OCI-LY7 (cell line): Measurements from ENCODE around the gene MAGED4. TPM values are rescaled to one million over a fixed set of nuclear protein-coding genes. Genes with fewer than 3 reads are reported as not detected.
"Not testable (repeated sequence)": the region's sequence is repeated elsewhere in the genome, so short reads cannot be mapped to it uniquely, and the experiment has no call there.

Source experiments
- BruUV-seq: library from RNA; stranded (reverse); fragments of 400-500 nt; replicated peaks from 2 replicates; lab custom pipeline; 2021; lab: Mats Ljungman, UMichigan
- CTCF ChIA-PET: fragments of 300-600 bp; sonication (Branson Sonifier 250); formaldehyde crosslinking; loops from one replicate; lab custom pipeline; 2022; ENCODE audit warnings: antibody characterized with exemption; ENCODE audit not compliant: unreplicated experiment; lab: Charles Lee
- POLR2A ChIA-PET: fragments of 300-600 bp; sonication (Branson Sonifier 250); formaldehyde crosslinking; loops from one replicate; lab custom pipeline; 2022; ENCODE audit warnings: antibody characterized with exemption; lab: Charles Lee
- DNase-seq: peaks from one replicate; pipeline ENCODE4 v3.0.0-alpha.2; 2015; ENCODE audit warnings: low spot score
- H2AFZ ChIP-seq: fragments of 200-600 bp; sonication (generic), shearing (Covaris generic); 2 replicates; pipeline ENCODE4 v1.6.1; 2014; ENCODE audit warnings: mild to moderate bottlenecking, antibody characterized with exemption, low read length, moderate library complexity
- H3K27ac ChIP-seq: fragments of 200-600 bp; sonication (generic); 2 replicates; pipeline ENCODE4 v1.5.1; 2014; ENCODE audit warnings: mixed run types, low read depth, mild to moderate bottlenecking, moderate library complexity, low read length, inconsistent platforms; ENCODE audit not compliant: poor library complexity, severe bottlenecking
- H3K36me3 ChIP-seq: fragments of 200-600 bp; sonication (generic); 2 replicates; pipeline ENCODE4 v1.6.1; 2014; ENCODE audit warnings: mild to moderate bottlenecking, antibody characterized with exemption, low read length, moderate library complexity, mixed read lengths; ENCODE audit not compliant: insufficient read depth
- H3K4me1 ChIP-seq: fragments of 200-600 bp; sonication (generic); 2 replicates; pipeline ENCODE4 v1.5.1; 2014; ENCODE audit warnings: mild to moderate bottlenecking, low read length; ENCODE audit not compliant: insufficient read depth, poor library complexity, severe bottlenecking
- H3K4me2 ChIP-seq: fragments of 200-600 bp; sonication (generic); 2 replicates; pipeline ENCODE4 v1.6.1; 2014; ENCODE audit warnings: mild to moderate bottlenecking, low read length
- H3K4me3 ChIP-seq: fragments of 200-600 bp; sonication (generic); 2 replicates; pipeline ENCODE4 v1.5.1; 2014; ENCODE audit warnings: mild to moderate bottlenecking, low read depth, low read length; ENCODE audit not compliant: poor library complexity, severe bottlenecking
- H3K79me2 ChIP-seq: fragments of 200-600 bp; sonication (generic); 2 replicates; pipeline ENCODE4 v1.6.1; 2016; ENCODE audit warnings: low read depth, mild to moderate bottlenecking, low read length, moderate library complexity, mixed read lengths; ENCODE audit not compliant: insufficient read depth
- H3K9me2 ChIP-seq: fragments of 200-600 bp; sonication (generic); 2 replicates; pipeline ENCODE4 v1.6.1; 2016; ENCODE audit warnings: mild to moderate bottlenecking, low read length, mixed read lengths; ENCODE audit not compliant: insufficient read depth
- H3K9me3 ChIP-seq: fragments of 200-600 bp; sonication (generic); 2 replicates; pipeline ENCODE4 v1.6.1; 2014; ENCODE audit warnings: mild to moderate bottlenecking, mixed run types, low read length, mixed read lengths
- H4K20me1 ChIP-seq: fragments of 200-600 bp; sonication (generic); 2 replicates; pipeline ENCODE4 v1.6.1; 2014; ENCODE audit warnings: mild to moderate bottlenecking, antibody characterized with exemption, low read length, moderate library complexity, mixed read lengths; ENCODE audit not compliant: insufficient read depth
- CTCF ChIP-seq: fragments of 200-600 bp; sonication (generic); conservative IDR thresholded peaks from 2 replicates; pipeline ENCODE4 v1.5.1; 2014; ENCODE audit warnings: mild to moderate bottlenecking, antibody characterized with exemption, low read length, moderate library complexity, mixed read lengths
- EZH2phosphoT487 ChIP-seq: fragments of 200-600 bp; sonication (generic); IDR thresholded peaks from 2 replicates; pipeline ENCODE4 v1.6.1; 2018; ENCODE audit warnings: low read depth, borderline replicate concordance, mild to moderate bottlenecking, mixed run types, antibody characterized with exemption, low read length, moderate library complexity, mixed read lengths
- intact Hi-C: fragments of 100-400 bp; cut with micrococcal nuclease; formaldehyde crosslinking; loops from one replicate; pipeline ENCODE4 v1.10.0; 2022; ENCODE audit not compliant: unreplicated experiment
- total RNA-seq, 2 experiments: library from RNA; depleted of rRNA in 1 of 2; stranded (reverse); fragments of >200 nt in 1 of 2; shearing (Covaris generic) in 1 of 2; gene quantifications; 2 replicates each; pipeline ENCODE4 v1.2.3, GENCODE V29; 2014 to 2022

MAGED4 gene
- total RNA-seq, 2 experiments from 2014 or later: 4.0 to 6.6 TPM

GRCh38 chrX:52185078-52185453 is 378 bp downstream of the MAGED4 start:
- H3K27ac ChIP-seq, H3K79me2 ChIP-seq, H3K4me1 ChIP-seq, H2AFZ ChIP-seq, H3K9me3 ChIP-seq, H4K20me1 ChIP-seq, POLR2A ChIA-PET, intact Hi-C loops, CTCF ChIA-PET, H3K4me2 ChIP-seq, DNase-seq, H3K9me2 ChIP-seq, H3K4me3 ChIP-seq, BruUV-seq, H3K36me3 ChIP-seq: not testable (repeated sequence)

GRCh38 chrX:52211405-52211804 is 26.7 kb downstream of the MAGED4 start:
- not testable (repeated sequence) for H2AFZ ChIP-seq, BruUV-seq

DNA sequence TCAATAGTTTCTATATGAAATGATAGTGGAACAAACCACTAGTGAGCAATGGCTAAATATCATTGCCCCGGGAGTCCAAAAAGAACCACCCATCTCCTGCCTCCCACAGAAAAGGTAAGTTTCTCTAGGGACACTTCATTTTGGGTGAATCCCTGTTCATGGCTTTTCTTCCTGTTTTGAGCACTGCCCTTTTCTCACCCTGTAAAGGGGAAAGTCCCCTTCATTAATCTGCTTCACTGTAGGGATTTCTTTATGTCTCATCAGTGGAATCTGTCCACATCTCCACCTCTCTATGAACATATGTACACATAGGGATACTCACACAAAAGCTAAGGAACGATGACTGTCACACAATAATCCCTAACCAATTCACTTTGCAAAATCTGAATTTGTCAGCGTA is 28.6 kb downstream of the MAGED4 start:
- H3K4me1 ChIP-seq: no peaks in the 10 kb centered on the region
- no peak overlapping the region for H3K27ac ChIP-seq
- H3K4me2 ChIP-seq: no peak overlapping the region
- no peaks in the 10 kb centered on the region for H3K79me2 ChIP-seq
- TF ChIP-seq EZH2phosphoT487 (no peak), CTCF (no peak)
- ChIA-PET POLR2A (no interaction called here), CTCF (no interaction called here)
- no peaks in the 10 kb centered on the region for H3K36me3 ChIP-seq
- BruUV-seq: no TSS peak
- no peaks in the 10 kb centered on the region for H3K9me2 ChIP-seq
- no peak overlapping the region for H3K4me3 ChIP-seq
- H2AFZ ChIP-seq: no peak overlapping the region
- H3K9me3 ChIP-seq: no peaks in the 10 kb centered on the region
- H4K20me1 ChIP-seq: no peaks in the 10 kb centered on the region
- intact Hi-C loops: no loop called here
- DNase-seq: no peak

More at GRCh38 chrX:52211405-52211804, 26.7 kb downstream of the MAGED4 start:
- H3K9me3 ChIP-seq, H3K9me2 ChIP-seq, H3K4me2 ChIP-seq, POLR2A ChIA-PET, DNase-seq, H3K36me3 ChIP-seq, H4K20me1 ChIP-seq, CTCF ChIA-PET, intact Hi-C loops, H3K79me2 ChIP-seq, H3K4me1 ChIP-seq, H3K27ac ChIP-seq, H3K4me3 ChIP-seq: not testable (repeated sequence)

GRCh38 chrX:52216541-52216940 is 31.9 kb downstream of the MAGED4 start:
- BruUV-seq: no TSS peak
- Histone ChIP-seq H2AFZ (no peak overlapping the region), H3K9me3 (no peaks in the 10 kb centered on the region), H3K9me2 (no peaks in the 10 kb centered on the region), H4K20me1 (no peaks in the 10 kb centered on the region), H3K79me2 (no peaks in the 10 kb centered on the region), H3K4me1 (no peaks in the 10 kb centered on the region), H3K4me3 (no peak overlapping the region), H3K4me2 (no peak overlapping the region), H3K27ac (no peak overlapping the region), H3K36me3 (no peaks in the 10 kb centered on the region)
- ChIA-PET POLR2A (no interaction called here), CTCF (no interaction called here)
- intact Hi-C loops: no loop called here
- TF ChIP-seq EZH2phosphoT487: no peak
- no peak for TF ChIP-seq CTCF
- no peak for DNase-seq
